ENCODE results near the gene FITM2. TPM values are rescaled to one million over a fixed set of nuclear protein-coding genes. Genes with fewer than 3 reads are reported as not detected.
"Not testable (repeated sequence)": the region's sequence is repeated elsewhere in the genome, so short reads cannot be mapped to it uniquely, and the experiment has no call there.

The FITM2 gene
- total and polyA plus RNA-seq, 12 donors: 2.7 to 33.4 (median 18.5) TPM

- Histone ChIP-seq H3K4me1 (replicated peaks in 1 of 2) (peaks cover 0 to 4% of the 10 kb centered on the region in 2 donors), H3K27ac (no peak overlapping the region), H3K36me3 (replicated peaks in 1 of 2) (no peaks in the 10 kb centered on the region), H3K27me3 (no peaks in the 10 kb centered on the region), H3K9me3 (replicated peaks in 1 of 3) (no peaks in the 10 kb centered on the region), H3K4me3 (no peak overlapping the region)
- intact Hi-C loops (cut with DNase I): no loop called here
- DNase-seq: no peak
- 80 to 89% (median 85%) methylated on average over 6 of the region's 6 CpGs for WGBS, 4 donors
- TF ChIP-seq CTCF (IDR thresholded peaks at IDR 0.05) (no peak), POLR2A (IDR thresholded peaks at IDR 0.05) (no peak)
Observed at GRCh38 chr20:44354979-44355497, 44.0 kb upstream of the FITM2 start.

GRCh38 chr20:44350567-44350966 lies 39.6 kb upstream of the FITM2 start:
- no peaks in the 10 kb centered on the region for H3K36me3 ChIP-seq (replicated peaks in 1 of 2)
- H3K4me3 ChIP-seq: no peak overlapping the region
- DNase-seq: no peak
- no peaks in the 10 kb centered on the region for H3K4me1 ChIP-seq (replicated peaks in 1 of 2)
- H3K27me3 ChIP-seq: no peaks in the 10 kb centered on the region
- TF ChIP-seq POLR2A (IDR thresholded peaks at IDR 0.05) (no peak), CTCF (IDR thresholded peaks at IDR 0.05) (no peak)
- 85 to 91% (median 87%) methylated on average over 5 to 6 of the region's 6 CpGs for WGBS, 4 donors
- H3K27ac ChIP-seq: no peak overlapping the region
- intact Hi-C loops (cut with DNase I): no loop called here
- no peaks in the 10 kb centered on the region for H3K9me3 ChIP-seq (replicated peaks in 1 of 3)

- no peaks in the 10 kb centered on the region for H3K36me3 ChIP-seq (replicated peaks in 1 of 2)
- no peak overlapping the region for H3K27ac ChIP-seq
- no peaks in the 10 kb centered on the region for H3K9me3 ChIP-seq (replicated peaks in 1 of 3)
- DNase-seq: no peak
- WGBS, 4 donors: 70 to 82% (median 74%) methylated on average over 3 of the region's 3 CpGs
- H3K27me3 ChIP-seq: no peaks in the 10 kb centered on the region
- no peak overlapping the region for H3K4me3 ChIP-seq
- intact Hi-C loops (cut with DNase I): no loop called here
- no peaks in the 10 kb centered on the region for H3K4me1 ChIP-seq (replicated peaks in 1 of 2)
- no peak for TF ChIP-seq CTCF (IDR thresholded peaks at IDR 0.05)
- TF ChIP-seq POLR2A (IDR thresholded peaks at IDR 0.05): no peak
Observed at GRCh38 chr20:44349349-44349748, 38.3 kb upstream of the FITM2 start.

GRCh38 chr20:44348168-44348659 lies 37.2 kb upstream of the FITM2 start:
- intact Hi-C loops (cut with DNase I): no loop called here
- Histone ChIP-seq H3K27me3 (no peaks in the 10 kb centered on the region), H3K4me1 (replicated peaks in 1 of 2) (no peaks in the 10 kb centered on the region), H3K36me3 (replicated peaks in 1 of 2) (no peaks in the 10 kb centered on the region), H3K9me3 (replicated peaks in 1 of 3) (no peaks in the 10 kb centered on the region), H3K27ac (no peak overlapping the region), H3K4me3 (no peak overlapping the region)
- 86 to 98% (median 86%) methylated on average over 4 of the region's 4 CpGs for WGBS, 4 donors
- DNase-seq: no peak
- no peak for TF ChIP-seq POLR2A (IDR thresholded peaks at IDR 0.05)
- no peak for TF ChIP-seq CTCF (IDR thresholded peaks at IDR 0.05)

GRCh38 chr20:44345941-44346340 lies 34.9 kb upstream of the FITM2 start:
- H3K27ac ChIP-seq; H3K9me3 ChIP-seq (replicated peaks in 1 of 3); H3K4me3 ChIP-seq; intact Hi-C loops (cut with DNase I); H3K27me3 ChIP-seq; DNase-seq; H3K4me1 ChIP-seq (replicated peaks in 1 of 2); H3K36me3 ChIP-seq (replicated peaks in 1 of 2): not testable (repeated sequence)
- 84 to 94% (median 91%) methylated on average over 5 to 10 of the region's 10 CpGs for WGBS, 4 donors
